GM18867 (cell line): Measurements from ENCODE around the gene TNFSF8.

Experiments used
- ATAC-seq: cut with Tn5 transposase; IDR thresholded peaks from one replicate; pipeline ENCODE4 v1.9.1; 2021; ENCODE audit warnings: mild to moderate bottlenecking, moderate library complexity; ENCODE audit not compliant: unreplicated experiment

The TNFSF8 gene

GRCh38 chr9:114930056-114930812 is at the start of gene TNFSF8:
TNFSF8 (minus strand) TSS chr9:114930591; CDS start chr9:114930303, 288 bp downstream.
- ATAC-seq, result peak; percentile 59

GRCh38 chr9:114973216-114973615 is 42.8 kb upstream of the TNFSF8 start:
- ATAC-seq, result no peak

- ATAC-seq, result no peak
Observed at GRCh38 chr9:114972510-114973136, 42.2 kb upstream of the TNFSF8 start.

GRCh38 chr9:114969269-114969668 is 38.9 kb upstream of the TNFSF8 start:
- ATAC-seq, result no peak

- no peak for ATAC-seq
Observed at GRCh38 chr9:114968671-114969070, 38.3 kb upstream of the TNFSF8 start.

- ATAC-seq, result no peak
Observed at GRCh38 chr9:114965564-114965963, 35.2 kb upstream of the TNFSF8 start.

GRCh38 chr9:114962809-114963208 is 32.4 kb upstream of the TNFSF8 start:
- no peak for ATAC-seq

- ATAC-seq, result no peak
Observed at GRCh38 chr9:114960276-114960675, 29.9 kb upstream of the TNFSF8 start.

GRCh38 chr9:114958844-114959235 is 28.4 kb upstream of the TNFSF8 start:
- no peak for ATAC-seq

GRCh38 chr9:114958021-114958843 is 27.8 kb upstream of the TNFSF8 start:
- no peak for ATAC-seq

GRCh38 chr9:114957558-114957957 is 27.2 kb upstream of the TNFSF8 start:
- ATAC-seq, result no peak

- ATAC-seq, result no peak
Observed at GRCh38 chr9:114954956-114955582, 24.7 kb upstream of the TNFSF8 start.

GRCh38 chr9:114953959-114954358 is 23.6 kb upstream of the TNFSF8 start:
- no peak for ATAC-seq

- ATAC-seq, result no peak
Observed at GRCh38 chr9:114953046-114953445, 22.7 kb upstream of the TNFSF8 start.

GRCh38 chr9:114950761-114951160 is 20.4 kb upstream of the TNFSF8 start:
- ATAC-seq, result no peak

GRCh38 chr9:114947058-114947457 is 16.7 kb upstream of the TNFSF8 start:
- no peak for ATAC-seq

GRCh38 chr9:114945616-114946412 is 15.4 kb upstream of the TNFSF8 start:
- no peak for ATAC-seq

- no peak for ATAC-seq
Observed at GRCh38 chr9:114941376-114941775, 11.0 kb upstream of the TNFSF8 start.

GRCh38 chr9:114938687-114939575 is 8.5 kb upstream of the TNFSF8 start:
- no peak for ATAC-seq
